Smooth muscle cell (in vitro differentiated cells): ENCODE data around the gene LIME1. TPM values are rescaled to one million over a fixed set of nuclear protein-coding genes. Genes with fewer than 3 reads are reported as not detected.

ENCODE experiments used
- DNase-seq: peaks from one replicate; lab custom pipeline; 2025; ENCODE audit not compliant: unreplicated experiment; lab: John Stamatoyannopoulos, UW
- H2AFZ ChIP-seq: fragments of 200-600 bp; sonication (generic); 2 replicates; pipeline ENCODE4 v1.6.0; 2016; ENCODE audit warnings: antibody characterized with exemption, low read depth, mild to moderate bottlenecking
- H3F3A ChIP-seq: fragments of 200-600 bp; sonication (generic); 2 replicates; pipeline ENCODE4 v1.6.0; 2017; ENCODE audit warnings: antibody characterized with exemption, low read depth
- H3K27ac ChIP-seq: fragments of 200-600 bp; sonication (generic); 2 replicates; pipeline ENCODE4 v1.5.1; 2016; ENCODE audit warnings: low read depth, mild to moderate bottlenecking
- H3K27me3 ChIP-seq: fragments of 200-600 bp; sonication (generic); 2 replicates; pipeline ENCODE4 v1.6.1; 2016; ENCODE audit warnings: low read depth, mild to moderate bottlenecking
- H3K36me3 ChIP-seq: fragments of 200-600 bp; sonication (generic); 2 replicates; pipeline ENCODE4 v1.5.1; 2016; ENCODE audit warnings: low read depth
- H3K4me1 ChIP-seq: fragments of 200-600 bp; sonication (generic); 2 replicates; pipeline ENCODE4 v1.5.1; 2016; ENCODE audit warnings: low read depth
- H3K4me2 ChIP-seq: fragments of 200-600 bp; sonication (generic); 2 replicates; pipeline ENCODE4 v1.6.0; 2016; ENCODE audit warnings: mild to moderate bottlenecking
- H3K4me3 ChIP-seq: fragments of 200-600 bp; sonication (generic); 2 replicates; pipeline ENCODE4 v1.5.1; 2016; ENCODE audit warnings: mild to moderate bottlenecking
- H3K79me2 ChIP-seq: fragments of 200-600 bp; sonication (generic); 2 replicates; pipeline ENCODE4 v1.6.0; 2016; ENCODE audit warnings: low read depth, mild to moderate bottlenecking
- H3K9ac ChIP-seq: fragments of 200-600 bp; sonication (generic); 2 replicates; pipeline ENCODE4 v1.6.0; 2016; ENCODE audit warnings: low read depth
- H3K9me3 ChIP-seq: fragments of 200-600 bp; sonication (generic); replicated peaks from 2 replicates; pipeline ENCODE4 v1.5.1; 2016; ENCODE audit warnings: low read depth
- H4K20me1 ChIP-seq: fragments of 200-600 bp; sonication (generic); 2 replicates; pipeline ENCODE4 v1.6.0; 2016; ENCODE audit warnings: low read depth
- CTCF ChIP-seq: fragments of 200-600 bp; sonication (generic); IDR thresholded peaks from 2 replicates; pipeline ENCODE4 v1.5.1; 2017; ENCODE audit warnings: borderline replicate concordance, mild to moderate bottlenecking, antibody characterized with exemption; ENCODE audit not compliant: insufficient read depth, poor library complexity, severe bottlenecking
- WGBS: methylation state at CpG from one replicate; pipeline ENCODE4 v1.1.7; 2016; ENCODE audit warnings: low lambda C conversion rate; 5-methylcytosine and 5-hydroxymethylcytosine counted together
- polyA plus RNA-seq: library from polyadenylated mRNA; unstranded; fragments of >200 nt; fragmentation: Nextera tagmentation; extraction: Ambion mirVana; gene quantifications from 2 replicates; pipeline ENCODE4 v1.2.1, GENCODE V29; 2016
- total RNA-seq: library from RNA; depleted of rRNA; stranded (reverse); fragments of >200 nt; gene quantifications from 2 replicates; pipeline ENCODE4 v1.2.3, GENCODE V29; 2014

The LIME1 gene
- total and polyA plus RNA-seq, 2 experiments from 2014 or later: 6.9 to 7.2 TPM

DNA sequence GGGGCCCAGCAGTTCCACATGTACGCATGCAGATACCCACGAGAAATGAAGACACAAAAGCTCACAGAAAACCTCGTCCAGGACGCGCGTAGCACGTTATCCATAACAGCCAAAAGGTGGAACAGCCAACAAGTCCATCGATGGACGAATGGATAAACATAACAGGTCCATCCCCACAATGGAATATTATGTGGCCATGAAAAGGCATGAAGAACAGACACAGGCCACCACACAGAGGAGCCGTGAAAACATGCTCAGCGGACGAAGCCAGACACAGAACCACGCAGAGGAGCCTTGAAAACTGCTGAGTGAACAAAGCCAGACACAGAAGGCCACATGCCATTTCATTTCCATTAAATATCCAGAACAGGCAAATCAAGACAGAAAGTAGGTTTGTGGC, 41.1 kb downstream of the LIME1 start:
- Histone ChIP-seq H3K4me2 (no peak overlapping the region), H2AFZ (no peak overlapping the region), H4K20me1 (peaks cover 13% of the 10 kb centered on the region), H3F3A (no peaks in the 10 kb centered on the region), H3K9ac (no peak overlapping the region), H3K4me1 (no peaks in the 10 kb centered on the region), H3K27me3 (no peaks in the 10 kb centered on the region), H3K9me3 (no peaks in the 10 kb centered on the region), H3K79me2 (no peaks in the 10 kb centered on the region), H3K27ac (no peak overlapping the region), H3K4me3 (no peak overlapping the region), H3K36me3 (no peaks in the 10 kb centered on the region)
- no peak for DNase-seq
- no peak for TF ChIP-seq CTCF
- WGBS: 97% methylated on average over 13 of the region's 13 CpGs

GRCh38 chr20:63778034-63778752, 41.7 kb downstream of the LIME1 start:
- Histone ChIP-seq H3F3A (no peaks in the 10 kb centered on the region), H3K9me3 (no peaks in the 10 kb centered on the region), H3K4me1 (no peaks in the 10 kb centered on the region), H3K4me2 (no peak overlapping the region), H2AFZ (no peak overlapping the region), H3K79me2 (no peaks in the 10 kb centered on the region), H3K36me3 (no peaks in the 10 kb centered on the region), H3K27ac (no peak overlapping the region), H3K9ac (no peak overlapping the region), H3K27me3 (no peaks in the 10 kb centered on the region), H4K20me1 (peaks cover 13% of the 10 kb centered on the region), H3K4me3 (no peak overlapping the region)
- DNase-seq: no peak
- no peak for TF ChIP-seq CTCF
- WGBS: 58% methylated on average over 19 of the region's 19 CpGs

GRCh38 chr20:63778857-63779256, 42.4 kb downstream of the LIME1 start:
- Histone ChIP-seq H3K9ac (no peak overlapping the region), H3K4me3 (no peak overlapping the region), H3K4me2 (no peak overlapping the region), H2AFZ (no peak overlapping the region), H3K27ac (no peak overlapping the region), H4K20me1 (peaks cover 13% of the 10 kb centered on the region), H3F3A (no peaks in the 10 kb centered on the region), H3K4me1 (no peaks in the 10 kb centered on the region), H3K79me2 (no peaks in the 10 kb centered on the region), H3K27me3 (no peaks in the 10 kb centered on the region), H3K36me3 (no peaks in the 10 kb centered on the region), H3K9me3 (no peaks in the 10 kb centered on the region)
- DNase-seq: no peak
- WGBS: 92% methylated on average over 9 of the region's 9 CpGs
- no peak for TF ChIP-seq CTCF

GRCh38 chr20:63781181-63781580, 44.7 kb downstream of the LIME1 start:
- no peak overlapping the region for H2AFZ ChIP-seq
- TF ChIP-seq CTCF: no peak
- no peak overlapping the region for H3K9ac ChIP-seq
- no peaks in the 10 kb centered on the region for H3K4me1 ChIP-seq
- no peaks in the 10 kb centered on the region for H3K9me3 ChIP-seq
- DNase-seq: no peak
- H3K79me2 ChIP-seq: no peaks in the 10 kb centered on the region
- no peak overlapping the region for H3K4me2 ChIP-seq
- H3K36me3 ChIP-seq: no peaks in the 10 kb centered on the region
- H3K27me3 ChIP-seq: no peaks in the 10 kb centered on the region
- H3K27ac ChIP-seq: no peak overlapping the region
- H3F3A ChIP-seq: no peaks in the 10 kb centered on the region
- 96% methylated on average over 14 of the region's 14 CpGs for WGBS
- peaks cover 9% of the 10 kb centered on the region for H4K20me1 ChIP-seq
- no peak overlapping the region for H3K4me3 ChIP-seq
